Muscle of arm (tissue), 12 donors: ENCODE data around the gene DIS3L2. TPM values are rescaled to one million over a fixed set of nuclear protein-coding genes. Genes with fewer than 3 reads are reported as not detected.
"Not testable (repeated sequence)": the region's sequence is repeated elsewhere in the genome, so short reads cannot be mapped to it uniquely, and the experiment has no call there.

ENCODE experiments used
- DNase-seq: peaks from one replicate; pipeline ENCODE4 v3.0.0-alpha.2; 2013
- polyA plus RNA-seq, 12 donors: library from polyadenylated mRNA; unstranded; fragments of 120-200 nt; gene quantifications; one replicate each; pipeline ENCODE4 v1.2.1, GENCODE V29; 2013; ENCODE audit not compliant: insufficient read length in 12 of 12

The DIS3L2 gene
- polyA plus RNA-seq, 12 donors, result 18.9 to 49.8 (median 20.4) TPM; not detected in 1

GRCh38 chr2:232174662-232175061 is 213.1 kb downstream of the DIS3L2 start:
- DNase-seq, result no peak

- not testable (repeated sequence) for DNase-seq
These were observed 215.1 kb downstream of the DIS3L2 start for GRCh38 chr2:232176587-232176986.

- DNase-seq, result no peak
These were observed 221.8 kb downstream of the DIS3L2 start for GRCh38 chr2:232183279-232183678.

- no peak for DNase-seq
These were observed 222.8 kb downstream of the DIS3L2 start for GRCh38 chr2:232184346-232184745.

- DNase-seq, result no peak
These were observed 229.3 kb downstream of the DIS3L2 start for GRCh38 chr2:232190796-232191195.

GRCh38 chr2:232195487-232195886 is 234.0 kb downstream of the DIS3L2 start:
- no peak for DNase-seq

GRCh38 chr2:232196802-232197201 is 235.3 kb downstream of the DIS3L2 start:
- DNase-seq, result no peak

- no peak for DNase-seq
These were observed 238.7 kb downstream of the DIS3L2 start for GRCh38 chr2:232200195-232200594.

- no peak for DNase-seq
These were observed 241.8 kb downstream of the DIS3L2 start for GRCh38 chr2:232203166-232203891.

GRCh38 chr2:232203936-232204335 is 242.4 kb downstream of the DIS3L2 start:
- DNase-seq, result no peak

GRCh38 chr2:232204457-232204931 is 243.0 kb downstream of the DIS3L2 start:
- peak; percentile 36 for DNase-seq

- DNase-seq, result no peak
These were observed 245.7 kb downstream of the DIS3L2 start for GRCh38 chr2:232207174-232207573.

GRCh38 chr2:232210306-232210705 is 248.8 kb downstream of the DIS3L2 start:
- no peak for DNase-seq

- no peak for DNase-seq
These were observed 250.5 kb downstream of the DIS3L2 start for GRCh38 chr2:232211743-232212686.

GRCh38 chr2:232213176-232213575 is 251.7 kb downstream of the DIS3L2 start:
- peak; percentile 33 for DNase-seq

GRCh38 chr2:232214053-232214452 is 252.5 kb downstream of the DIS3L2 start:
- no peak for DNase-seq

- DNase-seq, result no peak
These were observed 254.5 kb downstream of the DIS3L2 start for GRCh38 chr2:232216028-232216427.

- DNase-seq, result no peak
These were observed 257.4 kb downstream of the DIS3L2 start for GRCh38 chr2:232218778-232219495.

- DNase-seq, result no peak
These were observed 258.0 kb downstream of the DIS3L2 start for GRCh38 chr2:232219496-232219870.

GRCh38 chr2:232219932-232220331 is 258.4 kb downstream of the DIS3L2 start:
- DNase-seq, result no peak

GRCh38 chr2:232225429-232225828 is 263.9 kb downstream of the DIS3L2 start:
- DNase-seq, result no peak

- no peak for DNase-seq
These were observed 264.4 kb downstream of the DIS3L2 start for GRCh38 chr2:232225895-232226294.
